Measurements from ENCODE around the gene TLE2. TPM values are rescaled to one million over a fixed set of nuclear protein-coding genes. Genes with fewer than 3 reads are reported as not detected.

Gene TLE2
- total RNA-seq, 1 experiment from 2014 or later, result 7.7 TPM

- CTCF ChIA-PET, result no interaction called here
- DNase-seq (no peak), ATAC-seq (no peak)
- TF ChIP-seq CTCF (conservative IDR thresholded peaks at IDR 0.05; ENCODE audit: low read depth, low read length) (no peak), EZH2phosphoT487 (IDR thresholded peaks at IDR 0.05; ENCODE audit: borderline replicate concordance, low read length) (no peak), EZH2 (IDR thresholded peaks at IDR 0.05; ENCODE audit: low read length, unreplicated experiment) (no peak)
- H3K9ac ChIP-seq (ENCODE audit: low read length), result no peak overlapping the region
- no peaks in the 10 kb centered on the region for H3K4me1 ChIP-seq (ENCODE audit: insufficient read depth, low read length)
- BruUV-seq (replicated peaks), result no TSS peak
- no peaks in the 10 kb centered on the region for H3K9me3 ChIP-seq (ENCODE audit: low read length)
- no peaks in the 10 kb centered on the region for H3K27me3 ChIP-seq (ENCODE audit: low read length)
- H3K4me2 ChIP-seq (ENCODE audit: low read length), result no peak overlapping the region
- H3K79me2 ChIP-seq (ENCODE audit: low read length), result no peaks in the 10 kb centered on the region
- H3K4me3 ChIP-seq (ENCODE audit: low read length), result no peak overlapping the region
- intact Hi-C loops (cut with micrococcal nuclease), result no loop called here
- H2AFZ ChIP-seq (ENCODE audit: low read length), result no peak overlapping the region
- no peaks in the 10 kb centered on the region for H3F3A ChIP-seq (ENCODE audit: low read length, unreplicated experiment)
- H3K36me3 ChIP-seq (ENCODE audit: low read depth, low read length), result no peaks in the 10 kb centered on the region
- H3K9me2 ChIP-seq (replicated peaks; ENCODE audit: low read length), result no peaks in the 10 kb centered on the region
- H4K20me1 ChIP-seq (ENCODE audit: low read length), result no peaks in the 10 kb centered on the region
- H3K27ac ChIP-seq (ENCODE audit: low read length), result no peak overlapping the region
- POLR2A ChIA-PET (ENCODE audit: unreplicated experiment), result no interaction called here
These were observed 16.1 kb upstream of the TLE2 start for GRCh38 chr19:3045191-3045590.

- DNase-seq (no peak), ATAC-seq (no peak)
- no peaks in the 10 kb centered on the region for H3F3A ChIP-seq (ENCODE audit: low read length, unreplicated experiment)
- no peaks in the 10 kb centered on the region for H4K20me1 ChIP-seq (ENCODE audit: low read length)
- H3K9me3 ChIP-seq (ENCODE audit: low read length), result no peaks in the 10 kb centered on the region
- H3K36me3 ChIP-seq (ENCODE audit: low read depth, low read length), result no peaks in the 10 kb centered on the region
- TF ChIP-seq EZH2 (IDR thresholded peaks at IDR 0.05; ENCODE audit: low read length, unreplicated experiment), result no peak
- no peak for TF ChIP-seq CTCF (conservative IDR thresholded peaks at IDR 0.05; ENCODE audit: low read depth, low read length)
- no peak for TF ChIP-seq EZH2phosphoT487 (IDR thresholded peaks at IDR 0.05; ENCODE audit: borderline replicate concordance, low read length)
- H3K9me2 ChIP-seq (replicated peaks; ENCODE audit: low read length), result no peaks in the 10 kb centered on the region
- ChIA-PET POLR2A (ENCODE audit: unreplicated experiment) (no interaction called here), CTCF (interaction anchor here (0.6 kb wide), 1 partner anchor 61 kb away, joined by 3 read pairs; no protein-coding TSS in a partner anchor)
- no peak overlapping the region for H3K9ac ChIP-seq (ENCODE audit: low read length)
- intact Hi-C loops (cut with micrococcal nuclease), result no loop called here
- H3K4me1 ChIP-seq (ENCODE audit: insufficient read depth, low read length), result no peaks in the 10 kb centered on the region
- no peaks in the 10 kb centered on the region for H3K27me3 ChIP-seq (ENCODE audit: low read length)
- no peak overlapping the region for H3K27ac ChIP-seq (ENCODE audit: low read length)
- BruUV-seq (replicated peaks), result no TSS peak
- H3K4me2 ChIP-seq (ENCODE audit: low read length), result no peak overlapping the region
- no peak overlapping the region for H3K4me3 ChIP-seq (ENCODE audit: low read length)
- H3K79me2 ChIP-seq (ENCODE audit: low read length), result no peaks in the 10 kb centered on the region
- H2AFZ ChIP-seq (ENCODE audit: low read length), result no peak overlapping the region
These were observed 13.7 kb upstream of the TLE2 start for GRCh38 chr19:3042621-3043267.

GRCh38 chr19:3041761-3042620, 12.9 kb upstream of the TLE2 start:
- DNase-seq (no peak), ATAC-seq (no peak)
- Histone ChIP-seq H3K27me3 (ENCODE audit: low read length) (no peaks in the 10 kb centered on the region), H3K9me3 (ENCODE audit: low read length) (no peaks in the 10 kb centered on the region), H4K20me1 (ENCODE audit: low read length) (no peaks in the 10 kb centered on the region), H2AFZ (ENCODE audit: low read length) (no peak overlapping the region), H3K79me2 (ENCODE audit: low read length) (no peaks in the 10 kb centered on the region), H3K27ac (ENCODE audit: low read length) (no peak overlapping the region), H3K4me3 (ENCODE audit: low read length) (no peak overlapping the region), H3F3A (ENCODE audit: low read length, unreplicated experiment) (no peaks in the 10 kb centered on the region), H3K9ac (ENCODE audit: low read length) (no peak overlapping the region), H3K36me3 (ENCODE audit: low read depth, low read length) (no peaks in the 10 kb centered on the region), H3K4me1 (ENCODE audit: insufficient read depth, low read length) (no peaks in the 10 kb centered on the region), H3K9me2 (replicated peaks; ENCODE audit: low read length) (no peaks in the 10 kb centered on the region), H3K4me2 (ENCODE audit: low read length) (no peak overlapping the region)
- ChIA-PET CTCF (interaction anchor here (0.6 kb wide), 1 partner anchor 62 kb away, joined by 3 read pairs; no protein-coding TSS in a partner anchor), POLR2A (ENCODE audit: unreplicated experiment) (no interaction called here)
- BruUV-seq (replicated peaks), result no TSS peak
- no peak for TF ChIP-seq CTCF (conservative IDR thresholded peaks at IDR 0.05; ENCODE audit: low read depth, low read length)
- TF ChIP-seq EZH2phosphoT487 (IDR thresholded peaks at IDR 0.05; ENCODE audit: borderline replicate concordance, low read length), result no peak
- no peak for TF ChIP-seq EZH2 (IDR thresholded peaks at IDR 0.05; ENCODE audit: low read length, unreplicated experiment)
- intact Hi-C loops (cut with micrococcal nuclease), result no loop called here
